HepG2 (cell line): ENCODE data around the gene AGBL2. TPM values are rescaled to one million over a fixed set of nuclear protein-coding genes. Genes with fewer than 3 reads are reported as not detected.
A peak's percentile ranks its signal among the peaks of the same experiment; 100 is the strongest.

ENCODE experiments used
- AKAP8 ChIP-seq: sonication (generic); formaldehyde crosslinking; IDR thresholded peaks from 2 replicates; pipeline ENCODE4 v1.5.1; 2020; ENCODE audit warnings: mild to moderate bottlenecking, missing genetic modification reagents
- ATF2 ChIP-seq: sonication (generic); formaldehyde crosslinking; IDR thresholded peaks from 2 replicates; pipeline ENCODE4 v1.4.0; 2020; ENCODE audit warnings: missing genetic modification reagents
- ATM ChIP-seq: fragments of 450-650 bp; IDR thresholded peaks from 2 replicates; pipeline ENCODE4 v1.7.1; 2017; ENCODE audit warnings: mild to moderate bottlenecking, borderline replicate concordance
- CCDC6 ChIP-seq: sonication (generic); formaldehyde crosslinking; IDR thresholded peaks from 2 replicates; pipeline ENCODE4 v1.8.1; 2022; ENCODE audit warnings: mild to moderate bottlenecking, missing genetic modification reagents, moderate library complexity
- DPF2 ChIP-seq: sonication (generic); formaldehyde crosslinking; IDR thresholded peaks from 2 replicates; pipeline ENCODE4 v1.4.0; 2020; ENCODE audit warnings: mild to moderate bottlenecking, low read depth, missing genetic modification reagents, borderline replicate concordance
- EP300 ChIP-seq, 3 experiments: sonication (generic) in 1 of 3; formaldehyde crosslinking in 1 of 3; IDR thresholded peaks; 2 replicates each; pipeline versions ENCODE4 v1.5.1 to v1.6.1; 2011 to 2020; ENCODE audit warnings: low read depth in 2 of 3, low read length in 2 of 3, borderline replicate concordance in 1 of 3, improper control_type of control experiment in 1 of 3, mild to moderate bottlenecking in 1 of 3, missing genetic modification reagents in 1 of 3, moderate library complexity in 1 of 3
- FOXJ3 ChIP-seq: sonication (generic); formaldehyde crosslinking; IDR thresholded peaks from 2 replicates; pipeline ENCODE4 v1.4.0; 2020; ENCODE audit warnings: missing genetic modification reagents, mild to moderate bottlenecking, borderline replicate concordance
- FOXP1 ChIP-seq, 2 experiments: fragments of 450-650 bp in 1 of 2; IDR thresholded peaks; 2 replicates each; pipeline ENCODE4 v1.6.1; 2017 to 2018; ENCODE audit warnings: antibody characterized with exemption in 1 of 2
- FOXP4 ChIP-seq: sonication (generic); formaldehyde crosslinking; IDR thresholded peaks from 2 replicates; pipeline ENCODE4 v1.4.0; 2020; ENCODE audit warnings: missing genetic modification reagents
- HNF4A ChIP-seq: sonication (generic); formaldehyde crosslinking; IDR thresholded peaks from 2 replicates; pipeline ENCODE4 v1.4.0; 2020; ENCODE audit warnings: missing genetic modification reagents
- JUN ChIP-seq: sonication (generic); formaldehyde crosslinking; IDR thresholded peaks from 2 replicates; pipeline ENCODE4 v1.4.0; 2020; ENCODE audit warnings: mild to moderate bottlenecking, missing genetic modification reagents
- KDM3A ChIP-seq: IDR thresholded peaks from 2 replicates; pipeline ENCODE4 v1.6.1; 2018; ENCODE audit warnings: low read depth, missing compliant biosample characterization
- MAFF ChIP-seq: IDR thresholded peaks from 2 replicates; pipeline ENCODE4 v1.6.1; 2011; ENCODE audit warnings: low read depth, low read length, improper control_type of control experiment
- NCOA1 ChIP-seq: sonication (generic); formaldehyde crosslinking; IDR thresholded peaks from 2 replicates; pipeline ENCODE4 v1.9.0; 2021; ENCODE audit warnings: missing genetic modification reagents
- NKX3-1 ChIP-seq: sonication (generic); formaldehyde crosslinking; IDR thresholded peaks from 2 replicates; pipeline ENCODE4 v1.5.0; 2020; ENCODE audit warnings: missing genetic modification reagents
- STAG1 ChIP-seq: sonication (generic); formaldehyde crosslinking; IDR thresholded peaks from 2 replicates; pipeline ENCODE4 v1.4.0; 2020; ENCODE audit warnings: missing genetic modification reagents
- STAT5B ChIP-seq: sonication (generic); formaldehyde crosslinking; IDR thresholded peaks from 2 replicates; pipeline ENCODE4 v1.4.0; 2020; ENCODE audit warnings: missing genetic modification reagents
- TAF1 ChIP-seq: sonication (generic); formaldehyde crosslinking; IDR thresholded peaks from 2 replicates; pipeline ENCODE4 v1.4.0; 2020; ENCODE audit warnings: missing genetic modification reagents
- TP53 ChIP-seq: sonication (generic); formaldehyde crosslinking; conservative IDR thresholded peaks from 2 replicates; pipeline ENCODE4 v1.4.0; 2020; ENCODE audit warnings: missing genetic modification reagents
- ZBTB1 ChIP-seq: sonication (generic); formaldehyde crosslinking; IDR thresholded peaks from 2 replicates; pipeline ENCODE4 v1.4.0; 2020; ENCODE audit warnings: missing genetic modification reagents, borderline replicate concordance
- ZNF367 ChIP-seq: sonication (generic); formaldehyde crosslinking; IDR thresholded peaks from 2 replicates; pipeline ENCODE4 v1.4.0; 2020; ENCODE audit warnings: missing genetic modification reagents, borderline replicate concordance
- ZNF543 ChIP-seq: sonication (generic); formaldehyde crosslinking; IDR thresholded peaks from 2 replicates; pipeline ENCODE4 v1.4.0; 2020; ENCODE audit warnings: mild to moderate bottlenecking, missing genetic modification reagents
- ZNF605 ChIP-seq: sonication (generic); formaldehyde crosslinking; IDR thresholded peaks from 2 replicates; pipeline ENCODE4 v1.8.0; 2022; ENCODE audit warnings: mild to moderate bottlenecking, missing genetic modification reagents
- ZNF629 ChIP-seq: sonication (generic); formaldehyde crosslinking; conservative IDR thresholded peaks from 2 replicates; pipeline ENCODE4 v1.5.0; 2020; ENCODE audit warnings: missing genetic modification reagents
- ZNF766 ChIP-seq: sonication (generic); formaldehyde crosslinking; IDR thresholded peaks from 2 replicates; pipeline ENCODE4 v1.5.0; 2020; ENCODE audit warnings: missing genetic modification reagents, borderline replicate concordance
- ZNF770 ChIP-seq: sonication (generic); formaldehyde crosslinking; IDR thresholded peaks from 2 replicates; pipeline ENCODE4 v1.5.0; 2020; ENCODE audit warnings: mild to moderate bottlenecking, missing genetic modification reagents
- polyA plus RNA-seq, 8 experiments: library from polyadenylated mRNA; depleted of rRNA in 3 of 8; stranded (reverse) in 7 of 8; unstranded in 1 of 8; fragments of >200 nt; fragmentation: Illumina TruSeq in 4 of 8; extraction: Trizol in 4 of 8; gene quantifications; 2 replicates each; pipeline versions ENCODE4 v1.2.1 to v1.2.3, GENCODE V29; 2011 to 2016; ENCODE audit warnings: low read depth in 4 of 8, missing spikeins in 1 of 8, mixed read lengths in 1 of 8; ENCODE audit not compliant: insufficient read depth in 1 of 8
- total RNA-seq, 5 experiments: library from RNA; depleted of rRNA; stranded (reverse); fragments of >200 nt; fragmentation: Illumina TruSeq; extraction: Trizol; gene quantifications; 2 replicates each; pipeline ENCODE4 v1.2.3, GENCODE V29; 2016; ENCODE audit warnings: low read depth in 1 of 5

The AGBL2 gene
- total and polyA plus RNA-seq, 2 of the 13 experiments (the other 11 are each of a cell fraction or from before 2014, with no cell fraction given): 1.6 to 5.7 TPM

- peak; percentile 89 for TF ChIP-seq FOXP4
- TF ChIP-seq TP53: peak; percentile 73; the same call in 1 of the 2 replicates
- 0 out of 2 replicates have a peak, but pooled peaks have one; percentile 0 for TF ChIP-seq MAFF
- TF ChIP-seq FOXP1 (IDR thresholded peaks at IDR 0.05): no peak
- TF ChIP-seq FOXP1 (CRISPR knock-in tag; IDR thresholded peaks at IDR 0.05): peak; percentile 83
- TF ChIP-seq ZNF605 (CRISPR knock-in tag): peak; percentile 77
- TF ChIP-seq ZNF770 (CRISPR knock-in tag): peak; percentile 100
- 0 out of 2 replicates have a peak, but pooled peaks have one; percentile 47 for TF ChIP-seq CCDC6 (CRISPR knock-in tag)
- peak; percentile 89; the same call in 1 of the 2 replicates for TF ChIP-seq DPF2 (CRISPR knock-in tag)
- TF ChIP-seq ATF2 (CRISPR knock-in tag): peak; percentile 99
- TF ChIP-seq HNF4A (CRISPR knock-in tag): peak; percentile 94
- 0 out of 2 replicates have a peak, but pooled peaks have one; percentile 61 for TF ChIP-seq ZNF766 (CRISPR knock-in tag)
- TF ChIP-seq ZNF367 (CRISPR knock-in tag): 0 out of 2 replicates have a peak, but pooled peaks have one; percentile 49
- TF ChIP-seq ZNF543 (CRISPR knock-in tag): no peak
- TF ChIP-seq ZBTB1: no peak
- TF ChIP-seq AKAP8 (CRISPR knock-in tag): no peak
- peak; percentile 34 for TF ChIP-seq STAG1 (CRISPR knock-in tag)
- 0 out of 2 replicates have a peak, but pooled peaks have one; percentile 27 for TF ChIP-seq ZNF629 (CRISPR knock-in tag)
- peak; percentile 74; the same call in 1 of the 2 replicates for TF ChIP-seq NKX3-1
- TF ChIP-seq FOXJ3 (CRISPR knock-in tag): peak; percentile 93
- TF ChIP-seq STAT5B: no peak
- TF ChIP-seq TAF1 (CRISPR knock-in tag): peak; percentile 31; the same call in 1 of the 2 replicates
- peak; percentile 91 for TF ChIP-seq NCOA1 (CRISPR knock-in tag)
- TF ChIP-seq ATM: peak; percentile 30; the same call in 1 of the 2 replicates
- peak; percentile 54 for TF ChIP-seq KDM3A
- peak; percentile 98 for TF ChIP-seq JUN (CRISPR knock-in tag)
- peak; percentile 54 to 95; a peak in 2 of 4 replicates for TF ChIP-seq EP300 (IDR thresholded peaks at IDR 0.05; ENCODE audit: low read depth in 2 of 2, low read length in 2 of 2)
- peak; percentile 85; the same call in 1 of the 2 replicates for TF ChIP-seq EP300 (CRISPR knock-in tag; IDR thresholded peaks at IDR 0.05; ENCODE audit: borderline replicate concordance)
These were observed 9.0 kb upstream of the AGBL2 start (continued) for GRCh38 chr11:47724041-47724729.
